ENCODE data around the gene AIG1. TPM values are rescaled to one million over a fixed set of nuclear protein-coding genes. Genes with fewer than 3 reads are reported as not detected.

The AIG1 gene
- total RNA-seq, 1 experiment from 2014 or later = 63.6 TPM

GRCh38 chr6:143362192-143362558 lies 301.5 kb downstream of the AIG1 start:
- DNase-seq (ENCODE audit: low spot score) = no peak

GRCh38 chr6:143363299-143363698 lies 302.6 kb downstream of the AIG1 start:
- DNase-seq (ENCODE audit: low spot score) = no peak

- no peak for DNase-seq (ENCODE audit: low spot score)
These were observed 307.7 kb downstream of the AIG1 start for GRCh38 chr6:143368426-143368825.

- no peak for DNase-seq (ENCODE audit: low spot score)
These were observed 309.3 kb downstream of the AIG1 start for GRCh38 chr6:143369971-143370370.

- DNase-seq (ENCODE audit: low spot score) = no peak
These were observed 310.2 kb downstream of the AIG1 start for GRCh38 chr6:143370812-143371370.

GRCh38 chr6:143372199-143372882 lies 311.7 kb downstream of the AIG1 start:
- DNase-seq (ENCODE audit: low spot score) = no peak

- DNase-seq (ENCODE audit: low spot score) = no peak
These were observed 313.3 kb downstream of the AIG1 start for GRCh38 chr6:143374014-143374413.

GRCh38 chr6:143375022-143375585 lies 314.4 kb downstream of the AIG1 start:
- DNase-seq (ENCODE audit: low spot score) = no peak

- DNase-seq (ENCODE audit: low spot score) = no peak
These were observed 315.7 kb downstream of the AIG1 start for GRCh38 chr6:143376375-143376774.

- DNase-seq (ENCODE audit: low spot score) = no peak
These were observed 316.2 kb downstream of the AIG1 start for GRCh38 chr6:143376861-143377260.

- DNase-seq (ENCODE audit: low spot score) = no peak
These were observed 324.9 kb downstream of the AIG1 start for GRCh38 chr6:143385636-143386035.

GRCh38 chr6:143390278-143390677 lies 329.6 kb downstream of the AIG1 start:
- no peak for DNase-seq (ENCODE audit: low spot score)

Other genes starting within 250 kb of the AIG1 start
- 3.6 and 4.1 TPM in 2 replicates for gene HIVEP2, start 115.7 kb upstream of the AIG1 start, total RNA-seq (2014; rRNA removed; shearing (Covaris generic))

All from H4 (cell line).